Measurements from ENCODE around the gene TNRC18.
A peak's percentile ranks its signal among the peaks of the same experiment; 100 is the strongest.

Gene TNRC18

GRCh38 chr7:5425507-5426225 lies 2.0 kb upstream of the TNRC18 start:
- Histone ChIP-seq H3K27me3 (ENCODE audit: low read length) (0 out of 2 replicates have a peak, but pooled peaks cover 3% of the 10 kb centered on the region), H3K27ac (ENCODE audit: low read depth, low read length) (no peak overlapping the region), H3K4me3 (ENCODE audit: insufficient read depth, low read length, poor library complexity, severe bottlenecking) (no peak overlapping the region), H3K9me3 (ENCODE audit: insufficient read depth, low read length) (no peaks in the 10 kb centered on the region), H3K4me2 (ENCODE audit: low read depth, low read length, poor library complexity, severe bottlenecking) (no peak overlapping the region), H2AFZ (ENCODE audit: low read depth, low read length, severe bottlenecking) (no peak overlapping the region), H3K36me3 (ENCODE audit: low read length) (no peaks in the 10 kb centered on the region), H3K9me2 (replicated peaks; ENCODE audit: insufficient read depth, low read length) (no peaks in the 10 kb centered on the region), H3K79me2 (ENCODE audit: insufficient read depth, low read length) (no peaks in the 10 kb centered on the region), H3F3A (ENCODE audit: insufficient read depth) (0 out of 2 replicates have a peak, but pooled peaks cover 12% of the 10 kb centered on the region), H4K20me1 (ENCODE audit: low read depth, low read length) (no peaks in the 10 kb centered on the region), H3K9ac (ENCODE audit: low read length) (no peak overlapping the region)
- TF ChIP-seq EZH2phosphoT487 (conservative IDR thresholded peaks at IDR 0.05; ENCODE audit: low read length) (no peak), CTCF (IDR thresholded peaks at IDR 0.05; ENCODE audit: insufficient read depth, low read length, poor library complexity, severe bottlenecking) (no peak)

- no peak for TF ChIP-seq CTCF (IDR thresholded peaks at IDR 0.05; ENCODE audit: insufficient read depth, low read length, poor library complexity, severe bottlenecking)
- TF ChIP-seq EZH2phosphoT487 (conservative IDR thresholded peaks at IDR 0.05; ENCODE audit: low read length) = no peak
- 0 out of 2 replicates have a peak, but pooled peaks cover 12% of the 10 kb centered on the region for H3F3A ChIP-seq (ENCODE audit: insufficient read depth)
- H3K27me3 ChIP-seq (ENCODE audit: low read length) = 0 out of 2 replicates have a peak, but pooled peaks cover 3% of the 10 kb centered on the region
- no peak overlapping the region for H3K27ac ChIP-seq (ENCODE audit: low read depth, low read length)
- H3K9me3 ChIP-seq (ENCODE audit: insufficient read depth, low read length) = no peaks in the 10 kb centered on the region
- H3K4me2 ChIP-seq (ENCODE audit: low read depth, low read length, poor library complexity, severe bottlenecking) = peak overlapping the region; percentile 97
- H3K4me3 ChIP-seq (ENCODE audit: insufficient read depth, low read length, poor library complexity, severe bottlenecking) = no peak overlapping the region
- H4K20me1 ChIP-seq (ENCODE audit: low read depth, low read length) = no peaks in the 10 kb centered on the region
- no peaks in the 10 kb centered on the region for H3K36me3 ChIP-seq (ENCODE audit: low read length)
- no peak overlapping the region for H2AFZ ChIP-seq (ENCODE audit: low read depth, low read length, severe bottlenecking)
- no peaks in the 10 kb centered on the region for H3K79me2 ChIP-seq (ENCODE audit: insufficient read depth, low read length)
- no peak overlapping the region for H3K9ac ChIP-seq (ENCODE audit: low read length)
- no peaks in the 10 kb centered on the region for H3K9me2 ChIP-seq (replicated peaks; ENCODE audit: insufficient read depth, low read length)
Observed at GRCh38 chr7:5424749-5425506, 1.3 kb upstream of the TNRC18 start.

GRCh38 chr7:5423976-5424748 lies 528 bp upstream of the TNRC18 start:
- Histone ChIP-seq H3K27me3 (ENCODE audit: low read length) (0 out of 2 replicates have a peak, but pooled peaks cover 3% of the 10 kb centered on the region), H4K20me1 (ENCODE audit: low read depth, low read length) (no peaks in the 10 kb centered on the region), H3K4me3 (ENCODE audit: insufficient read depth, low read length, poor library complexity, severe bottlenecking) (peak overlapping the region; percentile 34), H3K9ac (ENCODE audit: low read length) (no peak overlapping the region), H3K36me3 (ENCODE audit: low read length) (no peaks in the 10 kb centered on the region), H3K4me2 (ENCODE audit: low read depth, low read length, poor library complexity, severe bottlenecking) (peak overlapping the region; percentile 97), H2AFZ (ENCODE audit: low read depth, low read length, severe bottlenecking) (peak overlapping the region; percentile 17), H3K79me2 (ENCODE audit: insufficient read depth, low read length) (no peaks in the 10 kb centered on the region), H3K27ac (ENCODE audit: low read depth, low read length) (no peak overlapping the region), H3F3A (ENCODE audit: insufficient read depth) (0 out of 2 replicates have a peak, but pooled peaks cover 12% of the 10 kb centered on the region), H3K9me2 (replicated peaks; ENCODE audit: insufficient read depth, low read length) (no peaks in the 10 kb centered on the region), H3K9me3 (ENCODE audit: insufficient read depth, low read length) (no peaks in the 10 kb centered on the region)
- TF ChIP-seq CTCF (IDR thresholded peaks at IDR 0.05; ENCODE audit: insufficient read depth, low read length, poor library complexity, severe bottlenecking) (no peak), EZH2phosphoT487 (conservative IDR thresholded peaks at IDR 0.05; ENCODE audit: low read length) (no peak)

All from SU-DHL-6 (cell line).